ENCODE measurements around the gene TUSC2.

TUSC2 gene

DNA sequence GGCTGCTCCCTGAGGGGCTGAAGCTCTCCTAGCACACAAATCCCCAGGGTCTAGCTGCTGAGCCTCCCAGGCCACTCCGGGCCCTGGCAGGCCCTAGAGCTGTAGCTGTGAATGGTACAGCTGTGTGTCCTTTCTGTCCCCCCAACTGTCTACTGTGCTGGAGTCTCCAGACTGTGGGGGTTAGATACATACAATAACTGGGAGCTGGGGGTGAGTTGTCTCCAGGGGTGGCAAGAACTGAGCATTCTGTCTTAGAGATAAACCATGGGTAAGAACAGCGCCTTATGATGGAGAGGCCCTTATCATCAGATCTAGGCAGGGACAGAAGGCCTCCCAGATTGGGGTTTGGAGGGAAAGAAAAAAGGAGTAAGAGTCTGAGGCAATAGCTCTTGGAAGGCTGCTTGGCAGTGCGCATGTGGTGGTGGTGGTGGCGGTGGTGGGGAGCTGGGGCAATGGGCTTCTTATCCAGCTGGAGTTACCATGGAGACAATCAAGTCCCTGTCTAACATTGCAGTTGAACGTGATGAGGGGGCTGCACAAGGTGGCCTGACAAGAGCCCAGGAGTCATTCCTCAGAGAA, 26.3 kb upstream of the TUSC2 start:
- DNase-seq (ENCODE audit: low read depth in 2 of 2), result no peak

DNA sequence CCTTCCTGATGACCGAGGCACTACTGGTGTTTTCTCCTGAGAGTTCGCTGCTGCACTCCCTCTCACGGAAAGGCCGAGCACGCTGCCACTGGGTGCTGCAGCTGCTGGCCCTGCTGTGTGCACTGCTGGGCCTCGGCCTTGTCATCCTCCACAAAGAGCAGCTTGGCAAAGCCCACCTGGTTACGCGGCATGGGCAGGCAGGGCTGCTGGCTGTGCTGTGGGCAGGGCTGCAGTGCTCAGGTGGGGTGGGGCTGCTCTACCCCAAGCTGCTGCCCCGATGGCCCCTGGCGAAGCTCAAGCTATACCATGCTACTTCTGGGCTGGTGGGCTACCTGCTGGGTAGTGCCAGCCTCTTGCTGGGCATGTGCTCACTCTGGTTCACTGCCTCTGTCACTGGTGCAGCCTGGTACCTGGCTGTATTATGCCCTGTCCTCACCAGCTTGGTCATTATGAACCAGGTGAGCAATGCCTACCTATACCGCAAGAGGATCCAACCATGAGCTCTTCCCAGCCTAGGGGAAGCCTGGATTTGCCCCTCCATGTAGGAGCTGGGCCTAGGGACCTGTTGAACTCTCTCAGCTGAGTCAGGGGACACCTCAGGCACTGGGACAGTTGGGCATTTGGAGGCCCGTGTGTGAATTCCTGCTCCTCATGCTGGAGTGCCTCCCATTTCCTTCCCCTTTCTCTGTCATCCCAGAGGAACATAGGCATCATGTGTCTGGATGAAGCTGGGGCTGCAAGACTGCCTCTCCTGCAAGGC, 25.4 kb upstream of the TUSC2 start:
- DNase-seq (ENCODE audit: low read depth in 2 of 2), result no peak

DNA sequence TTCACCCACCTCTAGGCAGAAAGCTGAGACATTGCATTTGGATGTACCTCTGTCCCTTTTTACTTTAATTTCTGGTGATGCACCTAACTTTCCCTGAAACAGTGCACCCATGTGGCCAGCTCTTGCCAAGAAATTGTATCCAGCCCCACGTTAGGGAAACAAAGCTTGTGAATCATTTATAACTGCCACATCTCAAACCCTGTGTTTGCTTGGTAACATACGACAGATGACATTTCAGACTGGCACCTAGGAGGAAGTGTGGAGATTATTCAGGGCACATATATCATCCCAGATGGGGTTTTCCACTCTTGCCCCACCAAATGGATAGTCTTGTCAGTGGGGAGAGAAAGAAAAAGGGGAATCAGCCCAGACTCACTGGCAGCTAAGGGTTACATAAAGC, 24.8 kb upstream of the TUSC2 start:
- no peak for DNase-seq (ENCODE audit: low read depth in 2 of 2)

DNA sequence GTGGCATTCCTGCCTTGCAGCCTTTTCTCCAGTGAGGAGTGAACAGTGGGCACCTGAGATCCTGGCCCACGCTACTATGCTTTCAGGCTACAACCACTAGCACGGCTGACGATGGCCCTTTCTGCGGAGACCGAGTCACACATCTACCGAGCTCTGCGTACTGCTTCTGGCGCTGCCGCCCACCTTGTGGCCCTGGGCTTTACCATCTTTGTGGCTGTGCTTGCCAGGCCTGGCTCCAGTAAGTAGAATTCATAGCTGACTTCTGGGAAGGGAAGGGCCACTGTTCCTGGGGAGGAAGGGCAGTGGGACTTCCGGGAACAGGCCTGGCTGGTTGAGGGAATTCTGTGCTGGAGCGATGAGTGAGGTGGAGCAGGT, 23.3 kb upstream of the TUSC2 start:
- DNase-seq (ENCODE audit: low read depth in 2 of 2), result no peak

DNA sequence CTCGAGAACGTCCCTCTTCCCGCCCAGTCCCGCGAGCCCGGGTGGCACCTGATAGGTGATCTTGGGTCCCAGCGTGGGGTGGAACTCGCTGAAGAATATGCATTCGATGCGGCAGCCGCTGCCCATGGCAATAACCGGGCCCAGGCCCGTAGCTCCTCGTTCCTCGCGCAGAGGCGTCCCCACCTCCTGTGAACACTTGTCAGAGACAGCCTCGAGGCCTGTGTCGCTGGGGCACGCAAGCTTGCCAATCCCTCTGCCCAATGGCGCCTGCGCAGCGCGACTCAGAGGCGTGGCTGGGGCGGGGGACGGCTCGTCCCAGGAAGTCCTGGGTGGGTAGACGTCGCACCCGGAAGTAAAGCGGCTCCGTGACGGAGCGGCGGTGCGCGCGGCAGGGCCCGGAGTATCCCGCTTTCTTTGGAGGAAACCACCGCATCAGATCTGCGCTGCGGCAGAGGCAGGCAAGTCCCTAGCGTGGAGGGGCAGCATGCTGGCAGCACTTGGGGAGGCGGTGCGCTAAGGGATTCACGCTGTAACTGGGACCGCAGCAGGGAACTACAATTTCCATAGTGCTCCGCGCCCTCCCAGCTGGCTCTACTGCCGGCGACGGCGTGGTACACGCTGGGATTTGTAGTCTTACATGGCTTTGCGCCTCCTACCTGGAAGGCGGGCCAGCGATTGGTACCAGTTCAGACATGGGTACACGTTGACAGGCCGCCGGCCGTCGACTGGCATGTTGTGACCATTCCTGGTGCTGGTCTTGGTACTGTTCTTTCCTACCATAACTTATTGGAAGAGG, 22.7 kb upstream of the TUSC2 start, which contains the start of the genes CYB561D2 and NPRL2:
CYB561D2 (plus strand) TSS at position 336 of the 796 bp plus-strand sequence. CDS start 572 bp downstream, outside the sequence.
NPRL2 (minus strand) TSS at position 249 of the 796 bp plus-strand sequence; CDS start at position 126, 123 bp downstream.
- DNase-seq (ENCODE audit: low read depth in 2 of 2), result peak; percentile 96 to 98

DNA sequence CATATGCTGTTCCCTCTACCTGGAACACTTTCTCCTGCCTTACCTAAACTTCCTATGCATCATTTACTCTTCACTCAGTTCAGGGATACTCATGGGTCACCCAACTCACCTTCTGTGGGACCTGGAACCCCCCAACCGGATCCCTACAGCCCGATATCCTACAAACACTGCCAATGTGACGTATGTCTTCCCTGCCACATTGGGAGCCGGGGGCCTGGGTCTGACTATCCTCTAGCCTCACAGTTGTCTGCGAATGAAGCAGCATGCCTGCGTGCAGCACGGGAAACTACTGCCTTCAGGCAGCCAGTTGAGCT, 22.1 kb upstream of the TUSC2 start:
- no peak for DNase-seq (ENCODE audit: low read depth in 2 of 2)

DNA sequence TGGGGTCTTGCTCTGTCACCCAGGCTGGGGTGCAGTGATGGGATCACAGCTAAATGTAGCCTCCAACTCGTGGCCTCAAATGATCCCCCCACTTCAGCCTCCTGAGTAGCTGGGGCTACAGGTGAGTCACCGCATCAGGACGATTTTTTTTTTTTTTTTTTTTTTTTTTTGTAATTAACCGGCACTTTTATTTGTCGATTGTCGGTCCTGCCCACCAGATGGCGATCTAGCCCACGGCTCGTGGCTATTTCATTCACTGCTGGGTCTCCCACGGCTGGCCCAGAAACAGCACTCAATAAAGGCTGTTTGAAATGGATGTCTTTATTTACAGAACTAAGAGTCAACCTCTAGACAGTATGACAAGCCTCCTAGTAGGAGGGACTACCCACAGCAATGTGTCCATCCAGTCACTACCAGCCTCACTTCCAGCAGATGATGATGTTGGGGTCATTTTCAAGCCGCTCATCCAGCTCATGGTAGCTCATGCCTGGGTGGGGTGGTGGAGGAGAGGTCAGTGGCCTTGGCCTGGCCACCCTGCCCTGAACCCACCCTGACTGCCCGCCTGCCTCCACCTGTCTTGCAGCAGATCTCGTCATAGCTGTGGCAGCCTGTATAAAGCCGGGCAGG, 19.3 kb upstream of the TUSC2 start:
- peak in 1 of 2 donors; percentile 50 for DNase-seq (ENCODE audit: low read depth in 2 of 2)

DNA sequence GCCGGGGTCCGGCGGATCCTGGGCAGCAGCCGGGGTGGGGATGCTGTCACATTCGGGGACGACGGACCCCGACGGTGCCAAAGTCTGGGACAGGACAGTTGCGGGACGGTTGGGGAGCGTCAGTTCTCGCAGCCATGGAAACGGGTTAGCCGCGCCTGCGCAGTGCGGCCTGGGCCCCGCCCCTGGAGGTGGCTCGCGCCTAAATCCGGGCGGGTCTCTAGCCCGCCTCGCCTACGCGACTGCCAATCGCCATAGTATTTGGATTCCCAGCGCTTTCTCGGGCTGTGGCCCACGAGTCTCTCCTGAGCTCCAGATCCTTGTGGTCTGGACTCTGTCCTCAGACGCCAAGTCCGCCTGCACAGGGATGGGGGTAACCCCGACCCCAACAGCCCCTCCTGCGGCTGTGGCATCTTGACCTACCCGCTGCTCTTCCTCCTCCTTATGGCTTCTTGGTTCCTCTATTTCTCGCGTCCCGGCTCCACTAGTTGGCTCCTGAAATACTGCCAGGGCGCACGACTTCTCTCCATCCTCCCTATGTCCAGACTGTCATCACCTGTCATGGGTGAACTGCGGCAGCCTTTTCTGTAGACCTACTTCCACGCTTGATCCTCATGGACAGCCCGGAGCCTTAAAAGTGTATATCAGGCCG, 17.7 kb upstream of the TUSC2 start, which contains the start of gene ZMYND10:
ZMYND10 (minus strand) TSS at position 147 of the 649 bp plus-strand sequence. CDS start 153 bp downstream, outside the sequence.
- peak in 1 of 2 donors; percentile 47 for DNase-seq (ENCODE audit: low read depth in 2 of 2)

DNA sequence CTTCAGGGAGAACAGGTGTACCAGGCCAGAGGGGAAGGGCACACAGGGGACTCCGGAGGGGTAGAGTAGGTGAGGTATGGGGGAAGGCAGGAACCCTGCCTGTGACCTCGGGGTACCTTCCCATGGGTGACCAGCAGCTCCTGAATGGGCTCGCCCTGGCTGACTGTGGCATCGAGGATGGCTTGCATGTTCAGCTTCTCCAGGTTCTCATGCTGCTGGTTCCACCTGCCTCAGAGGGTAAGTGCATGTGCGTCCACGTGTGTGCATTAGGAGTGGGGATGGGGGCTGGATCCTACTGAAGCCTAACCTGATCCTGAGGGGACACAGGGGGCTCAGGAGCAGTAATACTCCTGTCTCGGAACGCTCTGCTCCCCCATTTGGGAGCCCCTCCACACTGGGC, 17.0 kb upstream of the TUSC2 start:
- no peak for DNase-seq (ENCODE audit: low read depth in 2 of 2)

DNA sequence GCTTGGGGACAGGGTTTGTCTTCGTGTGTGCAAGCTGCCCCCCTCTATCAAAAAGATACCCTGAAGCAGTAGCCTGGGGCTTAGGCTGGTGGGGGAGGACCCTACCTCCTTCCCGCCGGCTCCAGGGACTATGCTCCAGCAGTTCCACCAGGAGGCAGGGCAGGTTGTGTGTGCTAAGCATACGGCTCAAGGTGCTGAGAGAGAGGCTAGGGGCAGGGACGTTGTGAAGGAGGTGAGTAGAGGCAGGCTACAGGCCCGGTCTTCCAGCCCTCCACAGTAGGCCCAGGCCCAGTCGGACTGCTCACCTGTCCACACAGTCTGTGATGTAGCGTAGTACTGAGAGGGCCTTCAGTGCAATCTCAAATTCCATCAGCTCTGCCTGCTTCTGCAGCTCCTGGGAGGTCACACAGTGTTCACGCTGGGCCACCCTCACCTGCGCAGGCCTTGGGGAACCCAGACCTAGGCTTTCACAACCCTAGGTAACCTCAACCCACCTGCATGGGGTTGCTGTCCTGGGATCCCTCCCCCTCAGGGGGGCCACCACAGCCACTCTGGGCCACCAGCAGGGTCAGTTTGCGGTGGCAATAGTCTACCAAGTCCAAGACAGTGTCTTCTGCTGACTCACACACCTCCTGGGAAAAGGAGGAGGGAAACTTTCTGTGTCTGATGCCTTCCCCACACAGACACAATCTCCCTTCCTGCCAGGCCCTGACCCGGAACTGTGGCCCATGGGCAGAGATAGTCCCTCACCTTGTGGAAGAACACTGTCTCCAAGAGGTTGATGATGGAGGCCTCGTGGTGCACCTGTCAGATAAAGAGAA, 15.0 kb upstream of the TUSC2 start:
- no peak for DNase-seq (ENCODE audit: low read depth in 2 of 2)

DNA sequence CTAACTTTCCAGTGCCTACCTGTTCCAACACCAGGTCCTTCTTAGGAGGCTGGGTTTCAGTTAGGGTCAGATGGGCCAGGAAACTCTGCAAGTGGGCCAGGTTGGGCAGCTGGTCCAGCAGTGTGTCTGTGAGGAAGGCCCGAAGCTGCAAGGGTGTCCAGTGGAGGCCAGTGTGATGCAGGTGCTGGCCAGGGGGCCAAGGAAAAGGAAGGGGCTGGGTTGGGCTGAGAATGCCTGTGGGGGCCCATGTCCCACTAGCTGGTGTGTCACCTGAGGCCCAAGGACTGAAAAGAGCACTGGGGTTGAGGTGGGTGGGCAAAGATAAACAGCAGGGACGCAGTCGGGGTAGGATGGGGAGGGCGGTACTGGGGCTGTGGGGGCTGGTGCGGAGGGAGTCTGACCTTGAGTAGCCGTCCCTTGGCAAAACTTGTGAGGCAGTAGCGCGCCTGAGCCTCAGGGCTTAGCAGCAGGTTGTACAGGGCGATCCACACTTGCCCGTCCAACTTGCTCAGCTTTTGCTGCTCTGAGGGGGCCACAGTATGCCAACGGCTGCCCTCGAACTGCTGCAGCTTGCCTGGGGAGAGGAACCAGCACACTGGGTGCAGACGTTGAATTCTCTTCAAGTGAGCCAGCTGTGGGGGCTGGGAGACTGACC, 14.1 kb upstream of the TUSC2 start:
- no peak for DNase-seq (ENCODE audit: low read depth in 2 of 2)

DNA sequence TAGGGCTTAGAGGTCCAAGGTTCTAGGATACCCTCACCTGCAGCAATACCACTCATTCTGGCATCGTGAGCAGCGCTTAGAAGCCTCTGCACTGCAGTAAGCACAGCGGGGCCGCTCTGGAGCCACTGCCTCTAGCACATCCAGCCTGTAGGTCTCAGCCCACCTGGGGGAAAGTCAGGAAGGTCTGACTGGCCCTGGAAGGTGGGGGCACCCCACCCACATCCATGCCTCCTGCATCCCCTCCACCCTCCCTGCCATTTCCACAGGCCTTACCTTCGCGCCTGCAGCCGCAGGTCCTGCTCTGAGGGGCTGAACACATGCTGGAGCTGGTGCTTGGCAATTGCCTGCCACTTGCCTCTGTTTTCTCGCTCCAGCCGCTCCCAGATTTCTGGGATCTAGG, 13.5 kb upstream of the TUSC2 start:
- no peak for DNase-seq (ENCODE audit: low read depth in 2 of 2)

DNA sequence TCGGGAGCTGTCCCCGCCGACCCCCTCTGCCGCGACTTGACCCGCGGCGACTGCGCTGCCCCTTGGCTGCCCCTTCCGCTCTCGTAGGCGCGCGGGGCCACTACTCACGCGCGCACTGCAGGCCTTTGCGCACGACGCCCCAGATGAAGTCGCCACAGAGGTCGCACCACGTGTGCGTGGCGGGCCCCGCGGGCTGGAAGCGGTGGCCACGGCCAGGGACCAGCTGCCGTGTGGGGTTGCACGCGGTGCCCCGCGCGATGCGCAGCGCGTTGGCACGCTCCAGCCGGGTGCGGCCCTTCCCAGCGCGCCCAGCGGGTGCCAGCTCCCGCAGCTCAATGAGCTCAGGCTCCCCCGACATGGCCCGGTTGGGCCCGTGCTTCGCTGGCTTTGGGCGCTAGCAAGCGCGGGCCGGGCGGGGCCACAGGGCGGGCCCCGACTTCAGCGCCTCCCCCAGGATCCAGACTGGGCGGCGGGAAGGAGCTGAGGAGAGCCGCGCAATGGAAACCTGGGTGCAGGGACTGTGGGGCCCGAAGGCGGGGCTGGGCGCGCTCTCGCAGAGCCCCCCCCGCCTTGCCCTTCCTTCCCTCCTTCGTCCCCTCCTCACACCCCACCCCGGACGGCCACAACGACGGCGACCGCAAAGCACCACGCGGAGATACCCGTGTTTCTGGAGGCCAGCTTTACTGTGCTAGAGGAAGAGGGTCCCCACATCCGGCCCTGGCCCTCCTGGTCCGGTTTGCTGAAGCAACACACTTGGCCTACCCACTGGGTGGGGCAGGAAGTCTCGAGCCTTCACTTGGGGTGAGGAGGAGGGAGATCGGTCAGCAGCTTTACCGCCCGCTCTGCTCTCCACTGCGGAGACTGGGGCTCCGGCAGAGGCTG, 12.7 kb upstream of the TUSC2 start, which contains the start of gene RASSF1:
RASSF1 (minus strand) TSS at position 389 of the 882 bp plus-strand sequence; CDS start at position 358, 31 bp downstream.
- no peak for DNase-seq (ENCODE audit: low read depth in 2 of 2)

DNA sequence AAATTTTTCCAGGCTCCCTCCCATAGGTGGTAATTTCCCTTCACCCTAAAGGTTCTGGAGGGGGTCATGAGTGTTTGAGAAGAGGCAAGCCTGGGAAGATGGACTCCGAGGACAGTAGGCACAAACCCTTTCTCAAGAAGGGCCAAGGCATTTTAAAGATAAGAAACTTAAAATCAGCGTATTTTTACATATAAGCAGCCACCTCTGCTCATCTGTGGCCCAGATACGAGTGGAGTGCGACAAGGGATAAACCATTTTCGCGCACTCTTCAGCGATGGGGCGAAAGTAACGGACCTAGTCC, 12.1 kb upstream of the TUSC2 start:
- DNase-seq (ENCODE audit: low read depth in 2 of 2), result no peak

DNA sequence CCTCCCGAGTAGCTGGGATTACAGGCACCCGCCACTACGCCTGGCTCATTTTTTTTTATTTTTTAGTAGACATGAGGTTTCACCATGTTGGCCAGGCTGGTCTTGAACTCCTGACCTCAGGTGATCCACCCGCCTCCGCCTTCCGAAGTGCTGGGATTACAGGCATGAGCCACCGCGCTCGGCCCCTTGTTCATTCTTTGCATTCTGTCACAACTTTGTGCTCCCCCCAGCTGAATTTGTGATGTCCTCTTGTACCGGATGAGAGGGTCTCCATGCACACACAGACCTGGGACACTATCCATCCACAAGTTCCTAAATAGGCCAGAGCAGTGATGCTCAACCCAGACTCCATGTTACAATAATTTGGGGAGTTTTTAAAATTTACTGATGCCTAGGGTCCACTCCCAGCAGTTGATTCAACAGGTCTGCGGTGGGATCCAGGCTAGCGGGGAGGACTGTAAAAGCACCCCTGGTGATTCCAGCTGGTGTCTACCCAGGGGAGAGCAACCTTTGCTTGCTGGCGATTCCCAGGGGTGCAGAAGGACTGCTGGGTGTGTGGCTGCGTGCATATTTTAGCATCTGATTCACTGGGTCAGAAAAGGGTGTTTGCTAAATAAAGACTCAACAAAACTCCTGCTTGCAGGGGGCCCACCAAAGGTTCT, 11.6 kb upstream of the TUSC2 start:
- DNase-seq (ENCODE audit: low read depth in 2 of 2), result no peak

DNA sequence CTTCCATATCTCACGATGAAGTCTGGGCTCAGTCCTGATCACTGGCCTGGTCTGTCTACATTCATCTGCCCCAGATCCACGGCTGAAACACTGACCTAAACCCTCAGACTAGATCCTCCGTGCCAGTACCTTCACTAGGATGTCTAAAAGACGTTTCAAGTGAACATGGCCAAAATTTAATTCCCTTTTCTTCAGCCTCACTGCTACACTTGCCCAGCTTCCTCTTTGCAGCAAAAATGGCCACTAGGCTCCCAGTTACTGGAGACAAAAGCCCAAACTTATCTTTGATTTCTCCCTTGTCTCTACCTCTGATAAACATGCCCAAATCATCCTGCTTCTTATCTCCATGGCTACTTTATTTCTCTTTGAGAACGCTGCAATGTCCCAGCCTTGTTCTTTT, 10.9 kb upstream of the TUSC2 start:
- no peak for DNase-seq (ENCODE audit: low read depth in 2 of 2)

DNA sequence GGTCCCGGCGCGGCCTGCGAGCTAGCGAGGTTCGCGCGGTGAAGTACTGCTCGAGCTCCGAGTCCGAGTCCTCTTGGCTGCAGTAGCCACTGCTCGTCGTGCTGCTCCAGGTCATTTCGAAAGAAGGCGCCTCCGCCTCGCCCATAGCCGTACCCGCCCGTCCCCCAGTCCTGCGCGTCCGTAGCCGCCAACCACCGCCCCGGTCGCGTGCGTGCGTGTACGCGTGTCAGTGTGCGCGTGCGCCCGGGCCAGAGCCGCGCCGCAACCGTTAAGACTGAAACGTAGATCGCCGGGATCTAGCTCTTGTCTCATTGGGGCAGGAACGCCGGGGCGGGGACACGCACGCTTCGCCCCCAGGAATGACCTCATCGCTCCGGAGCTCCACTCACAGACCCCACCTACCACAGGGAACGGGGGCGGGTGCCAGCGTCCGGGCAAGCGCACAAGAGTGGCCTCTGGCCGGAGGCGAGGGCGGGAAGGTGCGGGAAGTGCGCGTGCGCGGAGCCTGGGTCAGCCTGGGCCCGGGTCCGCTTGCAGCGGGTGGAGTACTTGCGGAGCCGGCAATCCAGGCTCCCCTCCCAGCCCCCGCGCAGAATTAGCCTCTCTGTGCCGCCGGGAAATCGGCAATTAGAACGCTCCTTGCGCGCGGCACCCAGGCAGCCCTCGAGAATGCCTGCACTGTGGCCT, 9.3 kb upstream of the TUSC2 start:
- peak; percentile 76 to 84 for DNase-seq (ENCODE audit: low read depth in 2 of 2)
